GM12872 (cell line): Measurements from ENCODE around the gene FAM222A.

Experiments used
- TF ChIP-seq, protein P1 (sequence below): IDR thresholded peaks from 3 replicates; pipeline ENCODE4 v1.5.1; 2011; ENCODE audit warnings: low read depth, mild to moderate bottlenecking, low read length, moderate library complexity; ENCODE audit not compliant: insufficient read depth

FAM222A gene

DNA sequence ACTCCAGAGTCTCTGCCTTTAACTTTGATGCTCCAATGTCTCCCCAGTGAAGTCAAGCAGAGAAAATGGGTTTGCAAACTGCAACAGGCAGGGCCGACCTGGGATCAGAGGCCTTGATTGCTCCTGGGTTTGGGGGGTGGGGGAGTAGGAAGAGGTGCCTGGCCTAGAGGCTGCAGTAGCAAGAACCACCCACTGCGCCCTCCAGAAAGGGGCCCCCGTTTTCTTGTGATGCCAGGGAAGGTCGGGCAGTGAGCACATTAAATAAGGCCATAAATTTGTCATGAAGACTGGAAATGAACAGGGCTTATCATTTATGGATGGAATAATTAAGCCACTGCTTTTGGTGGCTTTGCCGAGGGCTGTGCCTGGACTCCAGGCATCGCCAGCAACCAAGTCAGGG is 38.2 kb upstream of the FAM222A start:
- TF ChIP-seq, protein P1, sequence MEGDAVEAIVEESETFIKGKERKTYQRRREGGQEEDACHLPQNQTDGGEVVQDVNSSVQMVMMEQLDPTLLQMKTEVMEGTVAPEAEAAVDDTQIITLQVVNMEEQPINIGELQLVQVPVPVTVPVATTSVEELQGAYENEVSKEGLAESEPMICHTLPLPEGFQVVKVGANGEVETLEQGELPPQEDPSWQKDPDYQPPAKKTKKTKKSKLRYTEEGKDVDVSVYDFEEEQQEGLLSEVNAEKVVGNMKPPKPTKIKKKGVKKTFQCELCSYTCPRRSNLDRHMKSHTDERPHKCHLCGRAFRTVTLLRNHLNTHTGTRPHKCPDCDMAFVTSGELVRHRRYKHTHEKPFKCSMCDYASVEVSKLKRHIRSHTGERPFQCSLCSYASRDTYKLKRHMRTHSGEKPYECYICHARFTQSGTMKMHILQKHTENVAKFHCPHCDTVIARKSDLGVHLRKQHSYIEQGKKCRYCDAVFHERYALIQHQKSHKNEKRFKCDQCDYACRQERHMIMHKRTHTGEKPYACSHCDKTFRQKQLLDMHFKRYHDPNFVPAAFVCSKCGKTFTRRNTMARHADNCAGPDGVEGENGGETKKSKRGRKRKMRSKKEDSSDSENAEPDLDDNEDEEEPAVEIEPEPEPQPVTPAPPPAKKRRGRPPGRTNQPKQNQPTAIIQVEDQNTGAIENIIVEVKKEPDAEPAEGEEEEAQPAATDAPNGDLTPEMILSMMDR: no peak

DNA sequence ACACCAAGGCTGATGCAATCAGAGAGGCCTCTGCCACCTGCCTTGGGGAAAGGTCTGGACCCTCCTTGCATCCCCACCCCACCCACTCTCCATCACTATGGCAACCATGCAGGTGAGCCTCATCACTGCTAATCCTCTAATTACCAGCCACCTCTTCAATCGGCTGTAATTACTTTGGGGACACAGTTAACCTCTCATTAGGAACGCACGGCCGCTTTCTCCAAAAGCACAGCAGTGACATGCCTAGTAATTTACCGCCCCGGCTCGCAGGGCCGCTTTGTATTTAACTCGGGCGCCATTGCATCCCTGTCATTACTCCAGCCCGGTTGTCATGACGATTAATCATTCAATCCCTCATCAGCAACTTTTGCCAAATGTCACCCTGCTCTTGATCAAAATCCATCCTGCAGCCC is 36.3 kb upstream of the FAM222A start:
- TF ChIP-seq, protein P1: no peak

DNA sequence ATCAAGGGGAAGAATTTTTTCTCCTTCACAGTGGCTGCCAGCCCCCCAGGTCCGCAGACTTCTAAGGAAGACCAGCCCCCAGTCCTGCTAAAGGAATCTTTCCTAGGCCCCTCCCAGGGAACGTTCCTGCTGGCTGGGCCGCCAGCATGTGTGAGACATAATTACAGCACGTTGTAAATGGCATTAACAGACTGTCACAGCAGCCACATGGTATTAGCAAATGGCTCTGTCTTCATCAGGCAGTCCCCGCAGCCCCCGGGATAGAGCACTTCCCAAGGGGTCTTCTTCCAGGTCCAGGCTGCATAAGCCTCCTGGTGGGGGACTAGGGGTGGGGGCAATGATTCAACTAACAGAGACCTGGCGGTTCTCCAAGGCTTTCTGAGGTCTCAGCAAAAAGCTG is 34.9 kb upstream of the FAM222A start:
- TF ChIP-seq, protein P1: no peak

DNA sequence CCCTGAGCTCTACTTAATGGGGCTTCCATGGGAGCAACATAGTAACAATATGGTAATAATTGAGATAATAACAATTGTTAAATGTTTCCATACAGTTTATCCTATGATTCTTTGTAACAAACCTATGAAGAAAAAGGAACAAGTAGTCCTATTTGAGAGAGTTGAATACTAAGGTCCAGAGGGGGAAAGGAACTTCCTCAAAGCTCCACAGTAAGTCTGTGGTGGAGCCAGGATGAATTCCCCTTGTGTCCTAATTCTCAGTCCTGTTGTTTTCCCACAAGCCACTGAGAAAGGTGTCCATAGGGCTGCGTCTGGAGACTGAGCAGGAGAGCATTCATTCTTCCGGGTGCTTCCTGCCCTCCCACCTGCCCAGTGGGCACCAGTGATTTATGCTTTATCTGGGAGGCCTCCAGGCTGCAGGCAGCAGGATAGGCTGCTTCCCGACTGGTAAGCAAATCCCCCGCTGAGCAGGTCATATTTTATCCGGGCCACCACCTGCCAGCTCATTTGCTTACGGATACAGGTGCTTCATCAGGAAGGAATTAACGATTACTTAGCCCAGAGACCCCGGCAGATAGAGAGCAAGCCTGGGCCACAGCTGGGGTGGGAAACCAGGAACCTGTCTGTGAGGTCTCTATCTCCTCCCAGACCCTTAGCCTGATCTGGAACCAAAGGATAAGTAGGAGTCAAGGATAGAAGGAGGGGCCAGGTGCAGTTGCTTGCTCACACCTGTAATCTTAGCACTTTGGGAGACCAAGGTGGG is 33.9 kb upstream of the FAM222A start:
- TF ChIP-seq, protein P1: no peak

DNA sequence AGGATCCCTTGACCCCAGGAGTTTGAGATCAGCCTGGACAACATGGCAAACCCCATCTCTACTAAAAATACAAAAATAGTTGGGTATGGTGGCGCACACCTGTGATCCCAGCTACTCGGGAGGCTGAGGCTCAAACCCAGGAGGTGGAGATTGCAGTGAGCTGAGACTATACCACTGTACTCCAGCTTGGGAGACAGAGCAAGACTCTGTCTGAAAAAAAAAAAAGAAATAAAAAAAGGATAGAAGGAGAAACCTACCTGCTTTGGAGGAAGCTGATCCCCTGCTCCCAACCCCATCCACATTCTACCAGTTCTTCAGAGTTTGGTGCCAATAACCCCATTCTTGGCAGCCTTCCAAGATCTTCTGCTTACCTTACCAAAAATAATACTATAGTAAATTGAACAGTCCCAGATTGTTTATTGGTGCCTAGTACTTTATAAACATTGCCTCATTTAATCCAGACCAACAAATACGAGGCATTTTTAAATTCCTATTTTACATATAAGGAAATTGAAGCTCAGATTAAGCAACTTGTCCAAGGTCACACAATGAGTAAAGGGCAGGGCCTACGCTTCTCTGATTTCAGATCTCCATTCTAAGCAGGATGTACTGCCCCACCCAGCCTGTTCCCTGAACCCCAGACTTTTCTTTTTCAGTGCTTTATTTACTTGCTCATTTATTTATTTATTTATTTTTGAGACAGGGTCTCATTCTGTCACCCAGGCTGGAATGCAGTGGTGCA is 33.2 kb upstream of the FAM222A start:
- TF ChIP-seq, protein P1: no peak

DNA sequence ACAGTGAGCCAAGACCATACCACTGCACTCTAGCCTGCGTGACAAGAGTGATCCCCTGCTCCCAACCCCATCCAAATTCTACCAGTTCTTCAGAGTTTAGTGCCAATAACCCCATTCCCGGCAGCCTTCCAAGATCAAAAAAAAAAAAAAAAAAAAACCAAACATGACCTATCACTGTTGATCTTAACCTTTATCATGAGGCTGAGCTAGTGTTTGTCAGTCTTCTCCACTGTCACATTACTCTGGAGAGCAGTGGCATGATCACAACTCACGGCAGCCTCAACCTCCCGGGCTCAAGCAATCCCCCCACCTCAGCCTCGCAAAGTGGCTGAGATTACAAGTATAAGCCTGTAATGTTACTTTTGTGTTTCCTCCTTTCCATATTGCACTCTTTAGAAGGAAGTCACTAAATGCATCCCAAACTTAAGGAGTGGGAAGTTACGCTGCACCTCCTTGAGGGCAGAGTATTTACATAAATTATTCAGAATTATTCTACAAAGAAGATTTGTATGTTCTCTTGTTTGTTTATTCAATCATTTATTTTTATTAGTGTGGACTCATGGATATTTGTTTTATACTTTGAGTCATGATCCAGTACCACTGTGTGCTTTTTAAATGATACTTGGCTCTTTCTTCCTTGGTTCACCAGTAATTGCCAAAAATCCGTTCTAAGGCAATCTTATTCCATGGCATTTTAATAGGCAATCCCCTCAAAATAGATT is 31.5 kb upstream of the FAM222A start:
- TF ChIP-seq, protein P1: no peak

DNA sequence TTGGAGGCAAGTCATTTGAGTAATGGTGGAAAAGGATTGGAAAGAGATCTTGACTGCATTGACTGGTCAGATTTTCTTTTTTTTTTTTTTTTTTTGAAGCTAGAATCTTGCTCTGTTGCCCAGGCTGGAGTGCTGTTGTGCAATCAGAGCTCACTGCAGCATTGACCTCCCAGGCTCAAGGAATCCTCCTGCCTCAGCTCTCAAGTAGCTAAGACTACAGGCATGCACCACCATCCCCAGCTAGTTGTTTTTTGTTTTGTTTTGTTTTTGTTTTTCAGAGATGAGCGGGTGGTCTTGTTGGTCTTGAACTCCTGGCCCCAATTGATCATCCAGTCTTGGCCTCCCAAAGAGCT is 30.9 kb upstream of the FAM222A start:
- TF ChIP-seq, protein P1: no peak
